Fibroblast of pulmonary artery (primary cell): ENCODE measurements around the gene NCOA4.
"Not testable (repeated sequence)": the region's sequence is repeated elsewhere in the genome, so short reads cannot be mapped to it uniquely, and the experiment has no call there.

ENCODE experiments used
- DNase-seq: peaks from one replicate; pipeline ENCODE4 v3.0.0-alpha.2; 2010; ENCODE audit warnings: low read depth
- H3K4me3 ChIP-seq: replicated peaks from 2 replicates; pipeline ENCODE4 v1.5.1; 2011; ENCODE audit warnings: low read depth, mild to moderate bottlenecking, control low read depth, low read length, moderate library complexity
- TF ChIP-seq, protein P1 (sequence below): IDR thresholded peaks from 2 replicates; pipeline ENCODE4 v1.5.1; 2011; ENCODE audit warnings: mild to moderate bottlenecking, control low read depth, low read length, inconsistent platforms; ENCODE audit errors: missing control alignments

Gene NCOA4

DNA sequence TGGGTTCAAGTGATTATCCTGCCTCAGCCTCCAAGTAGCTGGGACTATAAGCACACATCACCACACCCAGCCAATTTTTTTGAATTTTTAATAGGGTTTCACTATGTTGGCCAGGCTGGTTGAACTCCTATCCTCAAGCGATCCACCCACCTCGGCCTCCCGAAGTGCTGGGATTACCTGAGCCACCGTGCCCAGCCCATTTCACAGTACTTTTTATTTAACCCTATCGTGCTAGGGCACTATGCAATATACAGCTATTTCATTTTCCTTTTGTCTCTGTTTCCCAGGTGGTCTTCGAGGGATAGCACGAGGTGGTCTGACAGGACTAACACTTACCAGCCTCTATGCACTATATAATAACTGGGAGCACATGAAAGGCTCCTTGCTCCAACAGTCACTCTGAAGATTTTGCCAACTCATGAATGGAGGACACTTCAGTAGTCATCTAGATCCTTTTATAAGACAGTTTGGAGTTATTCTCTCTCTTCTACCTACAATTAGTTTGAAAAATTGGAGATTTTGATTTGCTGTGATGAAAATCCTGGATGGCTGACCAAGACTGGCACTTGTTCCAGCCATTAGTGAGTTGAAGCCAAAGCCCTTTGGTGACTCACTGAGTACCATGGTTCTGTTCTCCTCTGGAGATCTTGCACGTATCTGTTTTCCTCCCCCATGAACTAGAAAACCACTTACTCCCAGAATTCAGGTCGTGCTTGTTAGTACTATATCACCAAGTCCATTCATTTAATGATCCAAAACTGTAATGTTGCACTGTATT is 27.3 kb downstream of the NCOA4 start:
- TF ChIP-seq, protein P1, sequence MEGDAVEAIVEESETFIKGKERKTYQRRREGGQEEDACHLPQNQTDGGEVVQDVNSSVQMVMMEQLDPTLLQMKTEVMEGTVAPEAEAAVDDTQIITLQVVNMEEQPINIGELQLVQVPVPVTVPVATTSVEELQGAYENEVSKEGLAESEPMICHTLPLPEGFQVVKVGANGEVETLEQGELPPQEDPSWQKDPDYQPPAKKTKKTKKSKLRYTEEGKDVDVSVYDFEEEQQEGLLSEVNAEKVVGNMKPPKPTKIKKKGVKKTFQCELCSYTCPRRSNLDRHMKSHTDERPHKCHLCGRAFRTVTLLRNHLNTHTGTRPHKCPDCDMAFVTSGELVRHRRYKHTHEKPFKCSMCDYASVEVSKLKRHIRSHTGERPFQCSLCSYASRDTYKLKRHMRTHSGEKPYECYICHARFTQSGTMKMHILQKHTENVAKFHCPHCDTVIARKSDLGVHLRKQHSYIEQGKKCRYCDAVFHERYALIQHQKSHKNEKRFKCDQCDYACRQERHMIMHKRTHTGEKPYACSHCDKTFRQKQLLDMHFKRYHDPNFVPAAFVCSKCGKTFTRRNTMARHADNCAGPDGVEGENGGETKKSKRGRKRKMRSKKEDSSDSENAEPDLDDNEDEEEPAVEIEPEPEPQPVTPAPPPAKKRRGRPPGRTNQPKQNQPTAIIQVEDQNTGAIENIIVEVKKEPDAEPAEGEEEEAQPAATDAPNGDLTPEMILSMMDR = no peak
- no peak overlapping the region for H3K4me3 ChIP-seq
- DNase-seq = no peak

GRCh38 chr10:46002189-46002687 is 28.2 kb downstream of the NCOA4 start:
- DNase-seq, H3K4me3 ChIP-seq: not testable (repeated sequence)

GRCh38 chr10:46001187-46001756 is 29.2 kb downstream of the NCOA4 start:
- no peak overlapping the region for H3K4me3 ChIP-seq
- TF ChIP-seq, protein P1 = no peak
- DNase-seq = no peak

DNA sequence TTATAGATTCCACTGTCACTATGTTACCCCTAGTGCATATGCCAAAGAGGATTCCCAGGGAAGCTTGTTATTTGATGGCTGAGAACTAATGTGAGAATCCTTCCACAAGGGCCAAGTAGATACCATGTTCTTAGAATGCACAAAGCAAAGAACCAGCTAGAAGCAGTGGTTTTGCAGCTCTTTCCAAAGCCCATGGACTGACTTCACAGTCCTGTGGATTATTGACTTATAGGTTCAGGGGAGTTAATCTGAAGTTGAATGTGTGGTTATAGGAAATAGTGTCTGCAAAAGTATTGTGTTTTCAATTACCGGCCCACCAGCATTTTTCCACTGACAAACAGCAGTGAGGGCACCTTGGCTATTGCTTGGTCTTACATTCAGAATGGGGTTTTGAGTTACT is 29.9 kb downstream of the NCOA4 start:
- TF ChIP-seq, protein P1 = no peak
- DNase-seq = no peak
- no peak overlapping the region for H3K4me3 ChIP-seq

GRCh38 chr10:45999955-46000354 is 30.5 kb downstream of the NCOA4 start:
- not testable (repeated sequence) for DNase-seq

GRCh38 chr10:45997994-45998763 is 32.2 kb downstream of the NCOA4 start:
- DNase-seq = no peak
- H3K4me3 ChIP-seq = no peak overlapping the region
- TF ChIP-seq, protein P1 = no peak

More at GRCh38 chr10:45999955-46000354, 30.5 kb downstream of the NCOA4 start:
- not testable (repeated sequence) for H3K4me3 ChIP-seq

DNA sequence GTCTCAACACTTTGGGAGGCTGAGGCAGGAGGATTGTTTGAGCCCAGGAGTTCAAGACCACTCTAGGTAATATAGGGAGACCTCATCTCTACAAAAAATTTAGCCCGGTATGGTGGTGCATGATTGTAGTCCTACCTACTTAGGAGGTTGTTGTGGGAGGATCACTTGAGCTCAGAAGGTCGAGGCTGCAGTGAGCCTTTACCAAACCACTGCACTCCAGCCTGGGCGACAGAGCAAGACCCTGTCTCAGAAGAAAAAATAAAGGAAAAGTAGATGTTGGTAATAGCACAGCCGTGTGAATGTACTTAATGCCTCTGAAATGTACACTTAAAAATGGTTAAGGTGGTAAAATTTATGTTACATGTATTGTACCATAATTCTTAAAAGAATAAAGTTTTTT is 32.9 kb downstream of the NCOA4 start:
- no peak overlapping the region for H3K4me3 ChIP-seq
- no peak for DNase-seq
- TF ChIP-seq, protein P1 = no peak

GRCh38 chr10:45985590-45985989 is 44.8 kb downstream of the NCOA4 start:
- not testable (repeated sequence) for H3K4me3 ChIP-seq, DNase-seq

GRCh38 chr10:45984473-45984872 is 46.0 kb downstream of the NCOA4 start:
- not testable (repeated sequence) for H3K4me3 ChIP-seq, DNase-seq
